HEK293T (cell line): Measurements from ENCODE around the gene MKRN2OS.

Experiments
- CTCF ChIA-PET: fragments of 350-600 bp; formaldehyde crosslinking; extraction: SDS; loops from one replicate; lab custom pipeline; 2021; ENCODE audit warnings: antibody characterized with exemption, inconsistent platforms; lab: Yijun Ruan, JAX
- POLR2A ChIA-PET: fragments of 350-600 bp; formaldehyde crosslinking; extraction: SDS; loops from one replicate; lab custom pipeline; 2020; ENCODE audit warnings: antibody characterized with exemption, inconsistent platforms; lab: Yijun Ruan, JAX
- DNase-seq: peaks from one replicate; pipeline ENCODE4 v3.0.0; 2012; ENCODE audit warnings: mixed read lengths; ENCODE audit errors: extremely low spot score
- ARNT ChIP-seq: fragments of 450-650 bp; IDR thresholded peaks from 2 replicates; pipeline ENCODE4 v1.6.1; 2017; ENCODE audit warnings: mild to moderate bottlenecking
- BHLHE40 ChIP-seq: fragments of 450-650 bp; IDR thresholded peaks from 2 replicates; pipeline ENCODE4 v1.6.1; 2016; ENCODE audit warnings: mild to moderate bottlenecking, moderate library complexity, borderline replicate concordance
- CTBP1 ChIP-seq: fragments of 450-650 bp; IDR thresholded peaks from 2 replicates; pipeline ENCODE4 v1.6.1; 2016; ENCODE audit warnings: borderline replicate concordance
- ELF4 ChIP-seq: fragments of 450-650 bp; IDR thresholded peaks from 2 replicates; pipeline ENCODE4 v1.6.1; 2017; ENCODE audit warnings: antibody characterized with exemption
- FOXA1 ChIP-seq: fragments of 450-650 bp; IDR thresholded peaks from 2 replicates; pipeline ENCODE4 v1.6.1; 2016; ENCODE audit warnings: mild to moderate bottlenecking
- FOXK2 ChIP-seq: fragments of 450-650 bp; IDR thresholded peaks from 2 replicates; pipeline ENCODE4 v1.6.1; 2016; ENCODE audit warnings: mild to moderate bottlenecking
- FOXM1 ChIP-seq: fragments of 450-650 bp; IDR thresholded peaks from 2 replicates; pipeline ENCODE4 v1.6.1; 2017; ENCODE audit warnings: mild to moderate bottlenecking, borderline replicate concordance
- HDGF ChIP-seq: fragments of 450-650 bp; IDR thresholded peaks from 2 replicates; pipeline ENCODE4 v1.6.1; 2017; ENCODE audit warnings: antibody characterized with exemption, borderline replicate concordance
- L3MBTL2 ChIP-seq: fragments of 450-650 bp; conservative IDR thresholded peaks from 2 replicates; pipeline ENCODE4 v1.6.1; 2016; ENCODE audit warnings: mild to moderate bottlenecking
- LEF1 ChIP-seq: fragments of 450-650 bp; IDR thresholded peaks from 2 replicates; pipeline ENCODE4 v1.6.1; 2017; ENCODE audit warnings: mild to moderate bottlenecking, borderline replicate concordance
- NFRKB ChIP-seq: fragments of 450-650 bp; IDR thresholded peaks from 2 replicates; pipeline ENCODE4 v1.6.1; 2016; ENCODE audit warnings: mild to moderate bottlenecking, moderate library complexity
- SP1 ChIP-seq: fragments of 450-650 bp; IDR thresholded peaks from 2 replicates; pipeline ENCODE4 v1.6.1; 2017
- SUZ12 ChIP-seq: fragments of 450-650 bp; IDR thresholded peaks from 2 replicates; pipeline ENCODE4 v1.6.1; 2016; ENCODE audit warnings: mild to moderate bottlenecking
- TARDBP ChIP-seq: fragments of 450-650 bp; IDR thresholded peaks from 2 replicates; pipeline ENCODE4 v1.6.1; 2016
- ZNF384 ChIP-seq: fragments of 450-650 bp; IDR thresholded peaks from 2 replicates; pipeline ENCODE4 v1.6.1; 2016
- TF ChIP-seq, protein P1 (sequence below): fragments of 450-650 bp; IDR thresholded peaks from 2 replicates; pipeline ENCODE4 v1.6.1; 2016

Gene MKRN2OS

DNA sequence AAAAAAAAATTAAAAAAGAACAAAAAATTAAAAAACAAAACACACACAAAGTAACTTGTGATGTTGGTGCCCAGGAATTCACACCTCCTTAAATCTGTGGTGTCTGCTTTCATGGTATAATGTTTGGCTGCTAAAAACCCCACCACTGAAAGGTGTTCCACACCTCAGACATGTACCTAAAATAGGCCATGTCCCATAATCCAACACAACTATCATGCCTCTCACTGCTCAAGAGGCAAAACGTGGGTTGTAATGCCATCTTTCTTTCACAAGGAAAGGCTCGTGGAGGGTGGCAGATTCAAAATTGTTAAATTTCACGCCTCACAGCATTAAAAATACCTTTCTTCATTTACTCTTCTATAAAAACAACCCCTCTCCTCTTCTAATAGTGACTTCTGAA lies 41.1 kb upstream of the MKRN2OS start:
- no peak for DNase-seq
- TF ChIP-seq ZNF384: no peak
- no peak for TF ChIP-seq CTBP1
- no peak for TF ChIP-seq SP1
- no peak for TF ChIP-seq ARNT
- no peak for TF ChIP-seq TARDBP
- TF ChIP-seq BHLHE40: no peak
- TF ChIP-seq L3MBTL2: no peak
- TF ChIP-seq HDGF: no peak
- no peak for TF ChIP-seq ELF4
- no peak for TF ChIP-seq FOXK2
- no peak for TF ChIP-seq FOXM1
- no peak for TF ChIP-seq SUZ12
- no peak for TF ChIP-seq LEF1
- TF ChIP-seq FOXA1: no peak
- TF ChIP-seq, protein P1, sequence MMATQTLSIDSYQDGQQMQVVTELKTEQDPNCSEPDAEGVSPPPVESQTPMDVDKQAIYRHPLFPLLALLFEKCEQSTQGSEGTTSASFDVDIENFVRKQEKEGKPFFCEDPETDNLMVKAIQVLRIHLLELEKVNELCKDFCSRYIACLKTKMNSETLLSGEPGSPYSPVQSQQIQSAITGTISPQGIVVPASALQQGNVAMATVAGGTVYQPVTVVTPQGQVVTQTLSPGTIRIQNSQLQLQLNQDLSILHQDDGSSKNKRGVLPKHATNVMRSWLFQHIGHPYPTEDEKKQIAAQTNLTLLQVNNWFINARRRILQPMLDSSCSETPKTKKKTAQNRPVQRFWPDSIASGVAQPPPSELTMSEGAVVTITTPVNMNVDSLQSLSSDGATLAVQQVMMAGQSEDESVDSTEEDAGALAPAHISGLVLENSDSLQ: no peak
- TF ChIP-seq NFRKB: no peak
- ChIA-PET POLR2A (interaction anchor here (1.0 kb wide), 1 partner anchor 77 kb away, joined by 4 read pairs; the partner anchor contains the start of gene RAF1), CTCF (no interaction called here)

DNA sequence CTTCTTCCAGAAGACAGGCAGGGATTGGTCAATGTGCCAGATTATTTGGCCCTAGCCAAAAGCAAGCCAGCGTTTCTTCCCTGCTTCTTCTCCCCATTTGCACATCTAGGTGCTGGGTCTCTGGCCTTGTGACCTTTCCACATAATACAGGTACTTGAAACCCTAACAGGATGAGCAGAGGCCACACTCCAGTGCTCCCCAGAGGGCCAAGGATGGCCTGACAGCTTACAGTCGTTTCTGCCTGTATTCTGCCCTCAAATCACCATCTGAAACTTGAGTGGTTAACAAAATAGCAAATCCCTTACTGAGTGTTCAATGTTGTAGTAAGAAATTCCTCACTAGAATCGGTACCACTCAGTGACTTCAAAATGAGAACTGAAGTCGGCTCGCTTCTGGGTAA lies 40.7 kb upstream of the MKRN2OS start:
- CTCF ChIA-PET: no interaction called here

DNA sequence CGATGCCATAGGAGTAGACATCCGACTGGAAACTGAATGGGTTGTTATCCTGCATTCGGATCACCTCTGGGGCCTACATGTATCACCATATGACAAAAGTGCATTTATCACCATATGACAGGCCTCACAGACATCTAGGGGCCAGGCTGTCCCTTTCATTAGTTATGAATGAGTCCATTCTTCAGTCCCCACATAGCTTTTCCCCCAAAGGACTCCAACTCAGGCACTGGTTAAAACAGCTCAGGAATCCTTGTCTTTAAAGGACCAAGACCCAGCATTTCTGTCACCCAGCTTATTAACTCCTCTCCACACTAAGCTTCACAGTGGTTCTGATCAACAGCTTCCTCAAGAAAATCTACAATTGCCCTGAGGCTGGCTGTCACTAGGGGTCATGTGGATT lies 39.9 kb upstream of the MKRN2OS start:
- CTCF ChIA-PET: no interaction called here
- no peak for DNase-seq
- TF ChIP-seq SUZ12 (no peak), ZNF384 (no peak), BHLHE40 (no peak), TARDBP (no peak), ELF4 (no peak), FOXA1 (no peak), HDGF (no peak), L3MBTL2 (no peak), FOXK2 (no peak), LEF1 (no peak), ARNT (no peak), FOXM1 (no peak), SP1 (no peak)
- TF ChIP-seq, protein P1: no peak
- POLR2A ChIA-PET: no interaction called here

More for the DNA sequence above, 40.7 kb upstream of the MKRN2OS start:
- no peak for DNase-seq
- POLR2A ChIA-PET: no interaction called here
- TF ChIP-seq ARNT: no peak
- TF ChIP-seq TARDBP: no peak
- TF ChIP-seq FOXA1: no peak
- no peak for TF ChIP-seq SUZ12
- TF ChIP-seq LEF1: no peak
- TF ChIP-seq, protein P1: no peak
- no peak for TF ChIP-seq ELF4
- TF ChIP-seq BHLHE40: no peak
- TF ChIP-seq HDGF: no peak
- no peak for TF ChIP-seq ZNF384

DNA sequence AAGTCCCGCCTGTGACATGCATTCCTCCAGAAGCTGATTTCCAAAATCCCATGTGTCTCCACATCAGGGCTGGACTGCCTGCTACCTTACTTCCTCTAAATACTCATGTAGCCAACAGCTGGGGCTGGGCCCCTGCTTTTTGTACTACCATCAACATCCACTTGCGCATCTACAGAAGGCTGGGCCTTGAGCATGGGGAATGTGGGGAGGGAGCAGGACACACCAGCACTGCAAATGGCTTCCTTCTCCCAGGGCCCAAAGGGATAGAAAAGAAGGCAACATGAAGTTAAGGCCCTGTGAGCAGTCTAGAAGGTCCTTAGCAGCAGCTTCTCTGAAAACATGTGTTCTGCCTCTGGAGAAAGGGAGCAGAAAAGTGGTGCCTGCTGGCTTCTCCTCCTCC lies 38.8 kb upstream of the MKRN2OS start:
- ChIA-PET CTCF (no interaction called here), POLR2A (no interaction called here)
- TF ChIP-seq ZNF384 (no peak), SP1 (no peak), BHLHE40 (no peak), LEF1 (no peak)

DNA sequence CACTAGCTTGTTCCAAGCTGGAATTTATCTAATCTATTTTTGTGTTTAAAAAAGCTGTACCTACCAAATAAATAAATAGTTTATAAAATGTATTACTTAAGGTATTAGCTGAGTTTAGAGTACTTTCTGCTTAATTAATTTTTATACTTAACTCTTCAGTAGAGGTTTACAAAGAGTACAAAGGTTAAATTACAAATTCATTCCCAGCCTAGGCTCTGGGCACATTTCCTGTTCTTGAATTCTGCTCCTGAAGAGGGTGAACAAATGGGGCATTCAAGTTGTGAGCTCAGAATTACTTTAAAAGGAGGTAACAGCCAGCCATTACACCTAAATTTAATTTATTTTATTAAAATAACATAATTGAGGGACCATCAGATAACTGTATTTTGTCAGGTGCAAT lies 38.0 kb upstream of the MKRN2OS start:
- no peak for TF ChIP-seq HDGF
- TF ChIP-seq SP1: no peak
- TF ChIP-seq CTBP1: no peak
- no peak for TF ChIP-seq SUZ12
- no peak for DNase-seq
- ChIA-PET POLR2A (no interaction called here), CTCF (no interaction called here)

More for the DNA sequence above, 38.8 kb upstream of the MKRN2OS start:
- DNase-seq: no peak

DNA sequence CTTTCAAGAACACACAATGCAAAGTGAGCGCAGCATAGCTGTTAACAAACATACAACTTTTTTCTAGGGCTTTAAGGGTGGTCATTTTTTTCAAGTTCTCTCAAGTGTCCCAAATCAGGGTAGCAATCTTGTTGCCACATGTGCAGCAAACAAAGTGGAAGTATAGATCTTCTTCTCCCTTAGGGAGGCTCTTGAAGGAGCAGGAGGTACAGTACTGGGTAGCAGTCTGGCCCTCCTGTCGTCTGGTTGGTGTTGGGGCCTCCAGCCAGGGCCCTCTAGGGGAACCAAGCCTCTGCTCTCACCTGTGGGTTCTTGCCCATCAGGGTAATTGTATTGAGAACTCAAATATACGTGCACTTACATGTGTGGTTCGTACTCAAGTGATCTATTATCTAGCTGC lies 37.4 kb upstream of the MKRN2OS start:
- ChIA-PET CTCF (no interaction called here), POLR2A (no interaction called here)
- no peak for TF ChIP-seq TARDBP
- no peak for TF ChIP-seq ELF4
- TF ChIP-seq CTBP1: no peak
- TF ChIP-seq FOXA1: no peak
- TF ChIP-seq LEF1: no peak
- TF ChIP-seq NFRKB: no peak
- TF ChIP-seq, protein P1: no peak
- no peak for TF ChIP-seq BHLHE40
- no peak for TF ChIP-seq HDGF
- no peak for TF ChIP-seq SUZ12
- no peak for TF ChIP-seq L3MBTL2
- no peak for TF ChIP-seq SP1
- TF ChIP-seq FOXK2: no peak
- no peak for TF ChIP-seq ARNT
- no peak for TF ChIP-seq ZNF384
- no peak for DNase-seq
